ENCODE measurements around the gene C1QA.

C1QA gene

GRCh38 chr1:22636353-22636752, at the start of gene C1QA:
TSS of gene C1QA (plus strand) at chr1:22636628. CDS start at chr1:22637617, 989 bp downstream.
- H3K4me1 ChIP-seq (ENCODE audit: control insufficient read depth, insufficient read depth, low read length) = no peaks in the 10 kb centered on the region
- H3K36me3 ChIP-seq (ENCODE audit: control insufficient read depth, insufficient read depth, low read length) = no peaks in the 10 kb centered on the region
- H3K9ac ChIP-seq (ENCODE audit: low read length) = no peak within 1 kb of the TSS
- peaks cover 7% of the 10 kb centered on the region for H3K27me3 ChIP-seq (ENCODE audit: control insufficient read depth, insufficient read depth, low read length)
- H3K4me3 ChIP-seq (ENCODE audit: low read length) = no peak within 1 kb of the TSS
- H3K9me3 ChIP-seq (ENCODE audit: control insufficient read depth, low read length) = no peaks in the 10 kb centered on the region

- H3K4me1 ChIP-seq (ENCODE audit: control insufficient read depth, insufficient read depth, low read length) = no peaks in the 10 kb centered on the region
- no peak overlapping the region for H3K9ac ChIP-seq (ENCODE audit: low read length)
- peaks cover 3% of the 10 kb centered on the region for H3K27me3 ChIP-seq (ENCODE audit: control insufficient read depth, insufficient read depth, low read length)
- no peak overlapping the region for H3K4me3 ChIP-seq (ENCODE audit: low read length)
- no peaks in the 10 kb centered on the region for H3K36me3 ChIP-seq (ENCODE audit: control insufficient read depth, insufficient read depth, low read length)
- H3K9me3 ChIP-seq (ENCODE audit: control insufficient read depth, low read length) = no peaks in the 10 kb centered on the region
Observed at GRCh38 chr1:22587247-22587646, 49.2 kb upstream of the C1QA start.

- Histone ChIP-seq H3K27me3 (ENCODE audit: control insufficient read depth, insufficient read depth, low read length) (peaks cover 16% of the 10 kb centered on the region), H3K9me3 (ENCODE audit: control insufficient read depth, low read length) (no peaks in the 10 kb centered on the region), H3K36me3 (ENCODE audit: control insufficient read depth, insufficient read depth, low read length) (no peaks in the 10 kb centered on the region), H3K4me1 (ENCODE audit: control insufficient read depth, insufficient read depth, low read length) (no peaks in the 10 kb centered on the region), H3K4me3 (ENCODE audit: low read length) (no peak overlapping the region), H3K9ac (ENCODE audit: low read length) (no peak overlapping the region)
Observed at GRCh38 chr1:22588899-22589422, 47.5 kb upstream of the C1QA start.

GRCh38 chr1:22591576-22591975, 44.9 kb upstream of the C1QA start:
- H3K36me3 ChIP-seq (ENCODE audit: control insufficient read depth, insufficient read depth, low read length) = no peaks in the 10 kb centered on the region
- no peak overlapping the region for H3K4me3 ChIP-seq (ENCODE audit: low read length)
- peaks cover 29% of the 10 kb centered on the region for H3K27me3 ChIP-seq (ENCODE audit: control insufficient read depth, insufficient read depth, low read length)
- no peak overlapping the region for H3K9ac ChIP-seq (ENCODE audit: low read length)
- H3K4me1 ChIP-seq (ENCODE audit: control insufficient read depth, insufficient read depth, low read length) = no peaks in the 10 kb centered on the region
- H3K9me3 ChIP-seq (ENCODE audit: control insufficient read depth, low read length) = no peaks in the 10 kb centered on the region

- no peaks in the 10 kb centered on the region for H3K4me1 ChIP-seq (ENCODE audit: control insufficient read depth, insufficient read depth, low read length)
- H3K27me3 ChIP-seq (ENCODE audit: control insufficient read depth, insufficient read depth, low read length) = peaks cover 29% of the 10 kb centered on the region
- no peaks in the 10 kb centered on the region for H3K36me3 ChIP-seq (ENCODE audit: control insufficient read depth, insufficient read depth, low read length)
- H3K4me3 ChIP-seq (ENCODE audit: low read length) = no peak overlapping the region
- H3K9ac ChIP-seq (ENCODE audit: low read length) = no peak overlapping the region
- H3K9me3 ChIP-seq (ENCODE audit: control insufficient read depth, low read length) = no peaks in the 10 kb centered on the region
Observed at GRCh38 chr1:22592051-22592450, 44.4 kb upstream of the C1QA start.

GRCh38 chr1:22592919-22593790, 43.3 kb upstream of the C1QA start:
- Histone ChIP-seq H3K27me3 (ENCODE audit: control insufficient read depth, insufficient read depth, low read length) (peaks cover 29% of the 10 kb centered on the region), H3K4me3 (ENCODE audit: low read length) (no peak overlapping the region), H3K9ac (ENCODE audit: low read length) (no peak overlapping the region), H3K36me3 (ENCODE audit: control insufficient read depth, insufficient read depth, low read length) (no peaks in the 10 kb centered on the region), H3K9me3 (ENCODE audit: control insufficient read depth, low read length) (no peaks in the 10 kb centered on the region), H3K4me1 (ENCODE audit: control insufficient read depth, insufficient read depth, low read length) (no peaks in the 10 kb centered on the region)

- peaks cover 29% of the 10 kb centered on the region for H3K27me3 ChIP-seq (ENCODE audit: control insufficient read depth, insufficient read depth, low read length)
- H3K36me3 ChIP-seq (ENCODE audit: control insufficient read depth, insufficient read depth, low read length) = no peaks in the 10 kb centered on the region
- no peak overlapping the region for H3K9ac ChIP-seq (ENCODE audit: low read length)
- H3K9me3 ChIP-seq (ENCODE audit: control insufficient read depth, low read length) = no peaks in the 10 kb centered on the region
- no peak overlapping the region for H3K4me3 ChIP-seq (ENCODE audit: low read length)
- H3K4me1 ChIP-seq (ENCODE audit: control insufficient read depth, insufficient read depth, low read length) = no peaks in the 10 kb centered on the region
Observed at GRCh38 chr1:22594396-22594795, 42.0 kb upstream of the C1QA start.

GRCh38 chr1:22595108-22595507, 41.3 kb upstream of the C1QA start:
- Histone ChIP-seq H3K9me3 (ENCODE audit: control insufficient read depth, low read length) (no peaks in the 10 kb centered on the region), H3K4me3 (ENCODE audit: low read length) (no peak overlapping the region), H3K36me3 (ENCODE audit: control insufficient read depth, insufficient read depth, low read length) (no peaks in the 10 kb centered on the region), H3K9ac (ENCODE audit: low read length) (no peak overlapping the region), H3K4me1 (ENCODE audit: control insufficient read depth, insufficient read depth, low read length) (no peaks in the 10 kb centered on the region), H3K27me3 (ENCODE audit: control insufficient read depth, insufficient read depth, low read length) (peaks cover 29% of the 10 kb centered on the region)

GRCh38 chr1:22597301-22597965, 39.0 kb upstream of the C1QA start:
- Histone ChIP-seq H3K36me3 (ENCODE audit: control insufficient read depth, insufficient read depth, low read length) (no peaks in the 10 kb centered on the region), H3K4me1 (ENCODE audit: control insufficient read depth, insufficient read depth, low read length) (no peaks in the 10 kb centered on the region), H3K27me3 (ENCODE audit: control insufficient read depth, insufficient read depth, low read length) (peaks cover 31% of the 10 kb centered on the region), H3K4me3 (ENCODE audit: low read length) (no peak overlapping the region), H3K9ac (ENCODE audit: low read length) (no peak overlapping the region), H3K9me3 (ENCODE audit: control insufficient read depth, low read length) (no peaks in the 10 kb centered on the region)

GRCh38 chr1:22597996-22598395, 38.4 kb upstream of the C1QA start:
- H3K9me3 ChIP-seq (ENCODE audit: control insufficient read depth, low read length) = no peaks in the 10 kb centered on the region
- no peak overlapping the region for H3K4me3 ChIP-seq (ENCODE audit: low read length)
- H3K27me3 ChIP-seq (ENCODE audit: control insufficient read depth, insufficient read depth, low read length) = peaks cover 31% of the 10 kb centered on the region
- H3K9ac ChIP-seq (ENCODE audit: low read length) = no peak overlapping the region
- H3K36me3 ChIP-seq (ENCODE audit: control insufficient read depth, insufficient read depth, low read length) = no peaks in the 10 kb centered on the region
- no peaks in the 10 kb centered on the region for H3K4me1 ChIP-seq (ENCODE audit: control insufficient read depth, insufficient read depth, low read length)

- Histone ChIP-seq H3K4me3 (ENCODE audit: low read length) (no peak overlapping the region), H3K4me1 (ENCODE audit: control insufficient read depth, insufficient read depth, low read length) (no peaks in the 10 kb centered on the region), H3K9ac (ENCODE audit: low read length) (no peak overlapping the region), H3K9me3 (ENCODE audit: control insufficient read depth, low read length) (no peaks in the 10 kb centered on the region), H3K36me3 (ENCODE audit: control insufficient read depth, insufficient read depth, low read length) (no peaks in the 10 kb centered on the region), H3K27me3 (ENCODE audit: control insufficient read depth, insufficient read depth, low read length) (peaks cover 27% of the 10 kb centered on the region)
Observed at GRCh38 chr1:22598736-22599135, 37.7 kb upstream of the C1QA start.

- Histone ChIP-seq H3K4me3 (ENCODE audit: low read length) (no peak overlapping the region), H3K36me3 (ENCODE audit: control insufficient read depth, insufficient read depth, low read length) (no peaks in the 10 kb centered on the region), H3K4me1 (ENCODE audit: control insufficient read depth, insufficient read depth, low read length) (no peaks in the 10 kb centered on the region), H3K9me3 (ENCODE audit: control insufficient read depth, low read length) (no peaks in the 10 kb centered on the region), H3K9ac (ENCODE audit: low read length) (no peak overlapping the region), H3K27me3 (ENCODE audit: control insufficient read depth, insufficient read depth, low read length) (peaks cover 20% of the 10 kb centered on the region)
Observed at GRCh38 chr1:22600071-22600816, 36.2 kb upstream of the C1QA start.

All from mucosa of stomach (tissue), 1 donor.